Fibroblast of skin of back (primary cell): Measurements from ENCODE around the gene LEMD2.

Experiments used
- DNase-seq: peaks from one replicate; pipeline ENCODE4 v3.0.0-alpha.2; 2013

LEMD2 gene

DNA sequence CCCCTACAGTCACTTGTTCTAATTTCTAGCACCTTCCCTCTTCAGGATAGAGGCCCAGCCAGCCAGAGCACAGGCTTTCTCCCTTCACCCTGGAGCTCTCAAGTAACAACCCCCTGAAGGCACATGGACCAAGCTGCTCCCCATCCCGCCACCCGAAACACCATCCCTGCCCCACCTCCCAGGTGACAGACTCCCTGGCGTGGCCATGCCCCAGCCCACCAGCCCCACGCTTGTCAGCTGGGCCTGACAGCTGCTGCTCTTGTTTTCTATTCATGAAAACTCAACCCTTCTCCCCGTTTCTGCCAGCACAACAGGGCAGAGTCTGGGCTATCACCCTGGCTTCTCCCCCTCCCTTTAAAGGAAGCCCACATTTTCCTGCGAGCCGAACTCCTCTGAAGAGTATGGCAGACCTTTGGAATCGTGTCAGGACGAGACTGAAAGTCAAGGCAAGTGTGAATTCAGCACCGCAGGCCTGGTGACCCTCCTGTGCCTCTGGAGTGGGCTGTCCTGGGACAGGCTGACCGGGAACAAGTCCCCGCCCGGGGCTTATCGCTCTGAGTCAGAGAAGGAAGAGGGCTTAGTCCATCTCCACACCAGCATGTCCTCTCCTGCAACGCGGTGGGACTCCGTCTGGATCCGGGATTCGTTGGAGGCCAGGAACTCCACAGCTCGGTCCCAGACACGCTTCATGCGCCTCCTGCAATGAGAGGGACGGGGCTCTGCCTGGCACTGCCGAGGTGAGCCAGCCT lies 16.7 kb downstream of the LEMD2 start:
- DNase-seq: peak; percentile 25

DNA sequence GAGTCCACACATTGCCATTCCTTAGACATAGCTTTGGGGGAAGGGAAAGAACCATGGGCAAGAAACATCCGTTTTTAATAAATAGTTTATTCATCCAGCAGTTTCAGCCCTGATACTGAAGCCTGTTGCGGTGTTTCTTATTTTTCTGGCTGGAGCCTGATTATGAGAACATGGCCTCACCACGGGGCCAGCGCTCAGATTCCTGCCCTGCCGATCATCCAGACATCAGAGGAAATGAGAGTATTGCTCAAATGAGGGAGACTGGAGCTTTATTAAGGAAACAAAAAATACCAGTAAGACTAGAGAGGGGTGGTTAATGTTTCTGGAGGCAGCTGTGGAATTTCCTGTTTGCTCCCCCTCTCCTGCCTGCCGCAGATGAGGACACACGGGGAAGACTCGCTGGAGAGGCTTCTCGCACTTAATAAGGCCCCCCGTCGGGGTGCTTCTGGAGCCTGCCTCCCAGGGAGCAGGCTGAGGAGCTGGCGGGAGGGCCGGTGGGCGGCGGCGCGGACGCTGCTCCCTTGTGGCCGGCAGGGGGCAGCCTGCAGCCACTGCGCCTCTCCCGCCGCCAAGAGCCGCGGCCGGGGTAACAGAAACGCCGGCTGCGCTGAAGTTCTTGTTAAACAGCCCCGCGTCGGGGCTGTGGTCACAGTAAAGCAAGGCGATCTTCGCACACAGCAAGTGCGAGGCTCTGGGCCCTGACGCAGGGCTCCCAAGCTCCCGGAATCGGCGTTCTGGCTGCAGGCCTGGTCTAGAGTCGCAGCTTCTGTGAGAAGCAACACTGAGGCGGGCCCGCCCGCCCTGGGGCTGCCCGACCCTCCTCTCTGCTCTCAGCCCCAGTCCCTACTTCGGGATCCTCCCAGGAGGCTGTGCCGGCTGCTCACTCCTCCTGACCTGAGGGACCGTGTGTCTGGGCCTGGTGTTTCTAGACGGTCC lies 17.5 kb downstream of the LEMD2 start:
- DNase-seq: peak; percentile 100

DNA sequence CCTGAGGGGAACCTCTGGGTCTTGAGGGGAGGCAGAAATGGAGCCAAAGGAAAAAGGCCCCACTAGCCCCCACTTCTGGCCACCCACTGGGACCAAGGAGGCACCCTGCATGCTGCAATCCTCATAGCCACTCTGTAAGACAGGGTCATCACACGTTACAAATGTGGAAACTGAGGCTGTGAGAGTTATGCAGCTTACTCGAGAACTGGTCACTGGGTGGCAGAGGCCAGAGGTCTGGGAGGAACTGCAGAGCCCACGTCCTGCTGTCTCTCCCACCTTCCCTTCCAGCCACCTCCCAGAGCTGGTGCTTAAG lies 18.1 kb downstream of the LEMD2 start:
- DNase-seq: no peak

DNA sequence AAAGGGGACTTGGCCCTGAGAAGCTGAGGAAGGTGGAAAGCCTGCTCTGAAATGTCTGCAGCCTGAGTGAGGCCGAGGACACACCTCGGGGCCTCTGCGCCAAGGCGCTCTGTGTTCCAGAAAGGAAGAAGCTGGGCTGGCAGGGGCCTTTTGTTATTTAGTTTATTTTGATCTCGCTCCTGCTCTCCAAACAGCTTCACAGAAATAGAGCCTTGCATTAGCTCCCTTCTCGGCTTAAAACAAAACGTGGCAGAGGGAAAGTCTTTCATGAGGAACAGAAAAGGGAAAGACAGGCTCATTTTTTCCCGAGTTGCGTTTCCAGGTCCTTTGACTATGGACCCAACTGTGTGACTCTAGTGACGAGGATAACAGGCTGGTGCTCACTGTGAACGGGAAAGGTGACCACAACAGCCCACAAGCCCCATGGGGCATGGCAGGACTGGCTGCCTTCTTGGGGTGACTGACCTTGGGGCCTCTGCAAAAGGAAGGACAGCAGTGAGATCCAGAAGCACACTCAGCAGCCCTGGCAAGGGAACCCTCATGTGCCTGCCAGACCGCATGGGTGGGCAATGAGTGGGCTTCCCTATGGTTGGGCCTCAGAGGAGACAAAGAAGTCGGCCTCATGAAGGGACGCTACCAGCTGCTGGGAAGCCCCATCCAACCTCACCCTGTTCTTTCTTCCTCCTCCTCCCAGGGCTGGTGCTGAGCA lies 18.7 kb downstream of the LEMD2 start:
- no peak for DNase-seq

DNA sequence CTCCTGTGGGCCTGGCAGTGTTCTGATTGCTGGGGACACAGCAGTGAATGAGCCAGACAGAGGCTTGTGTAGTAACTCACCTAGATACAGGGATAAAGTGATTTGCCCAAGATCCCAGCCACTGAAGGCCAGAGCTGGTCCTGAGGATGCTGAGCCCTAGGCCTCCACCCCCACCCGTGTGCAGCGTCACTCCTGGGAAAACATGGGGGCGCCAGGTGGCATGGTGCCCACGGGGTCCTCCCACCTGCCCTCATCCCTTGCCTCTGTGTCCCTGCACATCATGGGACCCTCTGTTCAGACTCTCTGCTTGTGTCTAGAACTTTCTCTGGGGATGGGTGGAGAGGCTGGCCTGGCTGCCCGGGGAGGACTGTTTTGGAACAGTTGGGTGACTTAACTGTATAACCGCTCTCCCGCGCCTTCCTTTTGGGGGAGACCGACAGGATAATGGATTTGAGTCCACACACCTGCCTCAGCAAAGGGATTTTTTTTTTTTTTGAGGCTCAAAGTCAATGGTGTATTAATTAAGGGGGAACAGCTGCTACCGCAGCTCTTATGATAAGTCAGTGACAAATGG lies 19.6 kb downstream of the LEMD2 start:
- DNase-seq: no peak

DNA sequence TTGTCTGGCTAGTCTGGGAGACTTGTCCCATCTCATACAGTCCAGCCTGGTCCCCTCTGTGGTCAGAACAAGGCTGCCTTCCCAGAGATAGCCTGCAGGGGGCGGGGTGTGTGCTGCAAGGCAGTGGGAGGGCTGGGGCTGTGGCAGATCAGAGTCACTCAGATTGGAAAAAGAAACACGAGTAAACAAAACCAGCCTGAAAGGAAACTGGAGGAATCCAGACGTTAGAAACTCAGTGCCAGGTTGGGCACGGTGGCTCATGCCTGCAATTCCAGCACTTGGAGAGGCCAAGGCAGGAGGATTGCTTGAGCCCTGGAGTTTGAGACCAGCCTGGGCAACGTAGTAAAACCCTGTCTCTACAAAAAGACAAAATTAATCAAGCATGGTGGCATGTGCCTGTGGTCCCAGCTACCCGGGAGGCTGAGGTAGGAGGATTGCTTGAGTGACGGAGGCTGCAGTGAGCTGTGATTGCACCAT lies 20.2 kb downstream of the LEMD2 start:
- peak; percentile 77 for DNase-seq

DNA sequence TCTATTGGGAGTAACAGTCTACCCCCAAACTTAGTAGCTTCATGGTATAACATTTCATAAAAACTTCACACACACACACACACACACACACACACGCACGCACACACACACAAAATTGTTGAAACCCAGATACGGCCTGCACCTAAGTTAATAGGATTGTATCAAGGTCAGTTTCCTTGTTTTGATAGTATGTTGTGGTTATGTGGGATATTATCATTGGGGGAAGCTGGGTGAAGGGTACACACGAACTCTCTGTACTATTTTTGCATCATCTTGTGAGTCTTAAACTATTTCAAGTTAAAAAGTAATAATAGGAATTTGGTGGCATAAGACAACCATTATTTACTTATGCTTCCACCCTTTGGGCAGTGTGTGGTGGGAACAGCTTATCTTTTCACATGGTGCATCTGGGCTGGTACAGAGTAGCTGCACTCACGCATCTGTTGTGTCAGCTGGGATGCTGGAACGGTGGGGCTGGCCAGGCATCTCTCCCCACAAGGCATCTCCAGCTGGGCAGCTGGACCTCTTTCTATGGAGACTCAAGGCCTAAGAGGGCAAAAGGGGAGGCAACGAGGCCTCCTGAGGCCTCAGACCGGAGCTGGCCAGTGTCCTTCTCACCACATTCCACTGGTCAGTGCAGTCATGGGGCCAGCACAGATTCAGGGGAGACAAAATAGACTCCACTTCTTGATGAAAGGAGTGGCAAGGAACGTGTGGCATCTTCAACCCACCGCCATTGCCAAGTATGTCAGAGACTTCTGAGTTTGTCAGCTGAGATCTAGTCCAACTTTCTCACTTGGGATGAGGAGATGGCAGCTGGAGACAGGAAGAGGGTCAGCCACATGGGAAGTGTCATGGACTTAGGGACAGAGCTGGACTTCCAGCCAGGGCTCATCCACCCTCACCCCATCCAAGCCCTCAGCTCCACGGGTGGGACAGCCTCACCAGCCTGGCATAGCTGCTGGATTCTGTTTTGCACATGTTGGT lies 21.7 kb downstream of the LEMD2 start:
- no peak for DNase-seq

DNA sequence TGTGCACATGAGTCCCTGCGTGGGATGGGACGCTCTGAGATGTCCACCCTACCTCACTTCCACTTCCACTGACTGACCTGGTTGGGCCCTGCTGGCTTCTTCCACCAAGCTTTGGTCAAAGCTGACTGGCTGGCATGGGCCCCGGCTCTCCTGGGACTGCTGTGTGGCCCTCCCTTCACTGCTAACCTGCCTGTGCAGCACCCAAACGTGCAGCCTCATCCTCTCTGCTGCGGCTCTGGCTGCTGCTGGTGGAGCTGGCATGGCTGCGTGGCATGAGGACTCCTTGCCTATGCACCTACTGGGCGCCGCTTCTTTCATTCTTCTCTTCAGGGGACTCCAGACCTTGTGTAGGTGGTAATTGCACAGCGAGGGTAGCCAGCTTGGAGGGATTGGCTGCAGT lies 23.6 kb downstream of the LEMD2 start:
- DNase-seq: no peak

DNA sequence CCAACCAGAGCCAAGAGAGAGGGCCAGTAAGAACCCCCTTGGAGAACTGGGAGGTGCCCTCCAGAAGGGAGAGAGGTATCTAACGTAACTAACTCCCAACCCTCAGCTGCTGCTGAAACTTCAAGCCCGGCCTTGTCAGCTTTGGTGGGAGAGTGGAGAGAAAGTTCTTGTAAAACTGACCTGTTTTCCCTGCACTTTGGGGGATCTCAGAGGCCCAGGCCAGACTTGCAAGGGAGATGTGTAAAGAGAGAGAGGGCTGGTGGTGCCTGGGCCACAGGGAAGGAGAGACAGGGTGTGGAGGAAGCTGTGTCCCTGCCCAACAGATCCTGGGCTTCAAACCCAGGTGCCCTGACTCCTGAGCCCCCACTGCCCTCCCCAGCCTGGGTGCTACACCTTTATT lies 24.9 kb downstream of the LEMD2 start:
- no peak for DNase-seq

DNA sequence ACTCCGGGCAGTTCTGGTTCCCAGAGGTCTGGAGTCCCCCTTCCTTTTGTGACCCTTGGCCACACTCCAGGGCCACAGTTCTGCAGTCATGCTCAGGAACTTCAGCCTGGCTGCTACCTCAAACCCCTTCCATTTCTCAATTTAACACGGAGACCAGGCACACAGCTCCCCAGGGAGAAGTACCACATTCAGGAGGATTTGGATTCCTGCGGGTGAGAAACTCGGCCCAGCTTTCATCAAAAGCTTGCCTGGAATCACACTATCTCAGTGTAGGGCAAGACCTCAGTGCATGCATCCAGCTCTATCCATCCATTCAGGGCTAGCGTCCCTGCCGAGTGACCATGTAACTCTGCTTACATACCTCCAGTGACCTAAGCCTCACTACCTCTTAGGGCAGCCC lies 25.4 kb downstream of the LEMD2 start:
- no peak for DNase-seq

DNA sequence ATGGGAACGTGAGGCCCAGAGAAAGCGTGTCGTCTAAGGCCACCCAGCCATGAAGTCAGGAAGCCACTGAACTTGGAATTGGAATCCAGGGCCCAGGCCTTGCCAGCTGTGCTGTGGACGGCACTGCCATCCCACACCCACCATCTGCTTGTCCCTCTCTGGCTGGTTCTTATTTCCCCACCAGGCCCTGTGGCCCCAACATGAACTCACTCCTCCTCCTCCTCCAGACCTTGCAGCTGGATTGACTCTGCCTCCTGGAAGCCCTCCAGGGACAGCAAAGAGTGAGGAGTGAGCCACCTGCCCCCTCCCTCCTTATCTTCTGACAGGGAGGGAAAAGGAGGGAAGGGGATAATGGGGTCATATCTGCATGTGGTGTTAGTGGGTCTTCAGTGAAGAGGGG lies 26.2 kb downstream of the LEMD2 start:
- no peak for DNase-seq

DNA sequence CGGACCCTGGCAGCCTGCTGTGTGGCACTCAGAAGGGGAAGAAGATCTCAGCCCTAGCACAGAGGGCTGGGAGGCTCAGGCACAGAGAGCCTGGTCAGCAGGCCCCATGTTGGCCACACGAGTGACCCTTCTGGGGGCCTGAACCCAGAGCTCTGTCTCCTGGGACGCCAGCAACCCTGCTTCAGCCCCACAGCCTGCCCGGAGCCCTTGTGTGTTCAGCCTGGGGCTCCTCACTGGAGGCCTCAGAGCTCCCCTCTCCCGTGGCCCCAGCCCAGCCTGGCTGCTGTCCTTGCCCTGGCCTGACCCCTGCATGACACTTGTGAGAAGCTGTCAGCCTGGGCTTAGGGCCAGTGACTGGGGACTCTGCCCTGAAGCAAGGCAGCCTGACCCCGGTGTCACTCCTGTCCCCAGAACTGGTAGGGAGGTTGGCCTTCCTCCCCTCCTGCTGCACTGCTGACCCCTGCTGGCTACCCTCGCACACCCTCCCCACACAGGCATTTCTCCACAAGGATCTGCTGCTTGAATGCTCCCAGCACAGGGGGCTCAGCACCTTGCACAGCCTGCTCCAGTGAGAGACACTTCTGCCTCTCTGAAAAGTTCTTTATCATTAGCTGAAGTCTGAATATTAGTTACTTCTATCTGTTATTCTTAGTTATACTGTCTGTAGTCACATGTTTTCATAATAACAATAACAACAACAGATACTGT lies 26.9 kb downstream of the LEMD2 start:
- DNase-seq: peak; percentile 32

DNA sequence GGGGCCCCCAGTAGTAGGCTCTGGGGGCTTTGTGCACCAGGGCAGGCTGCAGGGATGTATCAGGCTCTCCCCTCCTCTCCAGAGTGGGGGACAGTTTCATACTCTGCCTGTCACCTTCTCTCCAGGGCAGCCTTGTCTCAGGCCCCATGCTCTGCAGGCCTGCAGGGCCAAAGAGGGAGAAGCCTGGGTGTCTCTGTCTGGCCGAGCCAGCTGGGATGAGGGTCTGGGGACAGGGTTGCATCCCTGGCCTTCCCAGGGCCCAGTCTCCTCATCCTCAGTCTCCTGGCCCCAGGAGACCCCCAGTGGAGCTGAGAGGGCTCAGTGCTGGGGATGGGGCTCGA lies 27.4 kb downstream of the LEMD2 start:
- DNase-seq: no peak

DNA sequence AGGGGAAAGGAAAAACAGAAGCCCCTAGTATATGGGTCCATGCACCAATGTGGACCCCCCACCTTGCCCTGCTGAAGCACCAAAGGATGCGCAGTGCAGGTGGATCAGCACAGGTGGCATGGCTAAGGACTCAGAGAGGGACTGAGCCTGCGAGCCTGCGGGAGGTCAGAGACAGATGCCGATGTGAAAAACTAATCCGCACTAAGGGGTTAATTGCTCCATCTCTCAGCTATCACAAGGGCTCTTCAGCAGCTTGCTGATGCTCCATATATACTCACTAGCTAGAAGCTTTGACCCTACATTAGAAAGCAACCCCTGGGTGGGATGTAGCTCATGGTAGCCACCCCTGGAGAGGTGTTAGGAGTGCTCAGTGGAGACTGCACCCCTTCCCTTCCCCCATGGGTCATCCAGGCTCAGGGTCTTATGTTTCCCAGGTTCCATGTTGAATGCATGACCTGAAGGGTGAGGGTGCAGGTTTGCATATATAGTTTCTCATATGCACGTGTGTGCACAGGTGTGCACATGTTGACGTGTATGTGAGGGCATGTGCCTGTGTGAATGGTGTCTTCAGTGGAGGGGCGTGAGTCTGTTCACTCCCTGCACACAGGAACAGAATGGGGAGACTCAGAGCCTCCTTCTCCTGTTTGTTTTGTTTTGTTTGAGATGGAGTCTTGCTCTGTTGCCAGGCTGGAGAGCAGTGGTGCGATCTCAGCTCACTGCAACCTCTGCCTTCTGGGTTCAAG lies 28.9 kb downstream of the LEMD2 start:
- no peak for DNase-seq

DNA sequence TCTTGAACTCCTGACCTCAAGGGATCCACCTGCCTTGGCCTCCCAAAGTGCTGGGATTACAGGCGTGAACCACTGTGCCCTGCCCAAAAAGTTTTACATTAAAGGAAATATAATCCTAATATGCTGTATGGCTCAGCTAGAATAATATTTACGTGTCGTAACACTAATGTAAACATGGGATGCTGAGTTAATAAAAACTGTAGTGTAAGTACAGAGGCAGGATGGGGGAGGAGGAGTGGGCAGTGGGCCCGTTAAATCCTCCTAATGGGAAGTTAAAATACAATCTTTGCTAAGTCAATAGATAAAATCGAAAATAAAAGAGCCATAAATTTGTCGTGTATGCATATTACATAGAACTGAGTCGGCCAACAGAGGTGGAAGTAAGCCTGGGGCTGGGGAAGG lies 30.1 kb downstream of the LEMD2 start:
- no peak for DNase-seq

DNA sequence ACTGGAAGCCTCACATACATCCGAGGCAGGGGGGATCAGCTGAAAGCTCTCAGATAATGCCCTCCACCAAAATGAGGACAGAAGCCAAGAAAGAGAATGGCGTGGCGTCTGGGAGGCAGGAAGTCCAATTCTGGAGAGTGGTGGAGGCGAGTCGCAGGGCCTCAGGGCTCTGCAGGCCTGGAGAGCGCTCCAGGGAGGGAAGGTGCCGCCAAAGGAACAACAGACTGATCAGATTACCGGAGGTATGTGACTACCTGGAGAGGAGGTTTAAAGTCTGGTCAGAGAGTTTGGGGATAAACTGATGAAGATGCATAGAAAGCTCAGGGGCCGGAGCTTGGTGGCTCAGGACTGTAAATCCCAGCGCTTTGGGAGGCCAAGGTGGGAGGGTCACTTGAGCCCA lies 31.0 kb downstream of the LEMD2 start:
- DNase-seq: no peak

DNA sequence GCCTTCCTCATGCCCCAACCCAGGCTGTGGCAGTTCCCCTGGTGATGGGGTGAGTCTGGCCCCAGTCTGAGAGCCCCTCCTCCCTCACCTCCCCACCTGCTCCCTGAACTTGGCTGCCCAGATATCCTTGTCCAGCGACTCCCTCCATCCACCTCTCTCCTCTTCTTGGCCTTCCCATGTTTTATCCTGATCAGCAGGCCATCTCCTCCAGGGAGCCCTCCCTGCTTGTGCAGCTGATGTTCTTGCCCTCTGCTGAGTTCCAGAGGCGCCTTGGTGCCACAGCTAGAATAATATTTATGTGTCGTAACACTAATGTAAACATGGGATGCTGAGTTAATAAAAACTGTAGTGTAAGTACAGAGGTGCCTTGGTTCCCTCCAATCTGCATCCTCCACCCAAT lies 31.8 kb downstream of the LEMD2 start:
- DNase-seq: no peak

DNA sequence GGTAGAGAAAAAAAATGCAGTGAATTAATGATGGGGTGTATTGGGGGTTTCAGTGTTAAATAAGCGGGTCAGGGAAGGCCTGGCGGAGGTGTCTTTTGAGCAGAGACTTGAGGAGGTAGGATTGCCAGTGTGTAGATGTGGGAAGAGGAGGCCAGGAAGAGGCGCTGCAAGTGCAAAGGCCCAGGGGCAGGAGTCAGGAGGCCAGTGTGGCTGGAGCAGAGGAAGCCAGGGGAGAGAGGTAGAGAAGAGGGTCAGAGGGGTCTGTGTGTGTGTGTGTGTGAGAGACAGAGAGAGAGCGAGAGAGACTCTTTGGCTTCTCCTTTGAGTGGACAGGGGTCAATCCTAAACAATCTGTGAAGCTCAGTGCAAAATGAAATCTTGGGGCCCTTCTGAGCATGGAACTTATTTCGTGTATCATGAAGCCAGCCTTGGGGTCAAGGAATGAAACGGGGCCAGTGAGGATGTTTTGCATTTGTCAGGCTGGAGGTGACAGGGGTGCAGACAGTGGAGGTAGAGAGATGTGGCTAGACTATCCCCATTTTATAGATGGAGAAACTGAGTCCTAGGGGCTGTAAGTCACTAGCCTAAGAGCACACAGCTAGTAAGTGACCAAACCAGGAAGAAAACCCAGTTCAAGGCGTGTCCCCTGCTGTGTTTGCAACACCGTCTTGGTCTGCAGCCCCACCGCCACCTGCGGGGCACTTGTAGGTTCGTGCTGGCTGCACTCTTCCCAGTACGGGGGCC lies 32.5 kb downstream of the LEMD2 start:
- no peak for DNase-seq

DNA sequence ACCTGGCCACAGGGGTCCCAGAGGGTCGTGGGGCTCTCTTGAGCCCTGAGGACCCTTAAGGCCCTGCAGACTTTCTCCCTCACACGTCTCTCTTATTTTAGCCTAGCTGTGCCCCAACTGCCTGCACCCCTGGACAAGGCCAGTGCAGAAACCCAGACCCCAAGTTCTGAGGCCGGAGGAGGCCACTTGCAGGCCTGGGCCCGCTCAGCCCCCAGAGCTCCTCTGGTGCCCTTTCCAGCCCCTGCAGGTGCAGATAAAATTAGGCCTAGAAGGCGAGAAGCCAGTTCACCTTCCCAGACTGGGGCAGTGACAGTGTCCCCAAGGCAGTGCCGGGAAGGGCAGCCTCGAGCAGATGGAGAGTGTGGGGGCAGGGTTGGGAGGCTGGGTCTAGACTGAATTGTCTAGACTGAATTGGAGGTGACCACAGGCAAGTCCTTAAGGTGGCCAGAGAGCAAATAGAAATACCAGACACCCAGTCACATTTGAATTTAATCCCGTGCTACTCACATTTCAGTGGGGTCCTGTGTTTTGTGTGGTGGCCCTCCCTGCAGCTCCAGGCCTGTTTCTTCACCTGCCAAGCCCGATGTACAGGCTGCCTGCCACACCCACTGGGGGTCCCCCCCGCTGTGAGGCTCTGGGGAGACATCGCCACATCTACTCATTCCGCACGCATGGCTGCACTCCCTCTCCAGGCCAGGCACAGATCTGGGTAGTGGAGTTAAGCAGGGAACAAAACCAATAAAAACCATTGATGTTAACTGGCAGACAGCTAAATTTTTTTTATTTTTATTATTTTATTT lies 33.7 kb downstream of the LEMD2 start:
- DNase-seq: no peak
